H9 (cell line): ENCODE results near the gene DERA. TPM values are rescaled to one million over a fixed set of nuclear protein-coding genes. Genes with fewer than 3 reads are reported as not detected.

Experiments used
- DNase-seq: peaks from one replicate; pipeline ENCODE4 v3.0.0-alpha.2; 2017
- H2AFZ ChIP-seq: one replicate; pipeline ENCODE4 v1.6.1; 2013; ENCODE audit warnings: mild to moderate bottlenecking, low read length, control low read depth, moderate library complexity
- H2AK5ac ChIP-seq: 2 replicates; pipeline ENCODE4 v1.6.1; 2013; ENCODE audit warnings: low read length, control low read depth, mixed read lengths; ENCODE audit not compliant: insufficient read length
- H2BK120ac ChIP-seq: one replicate; pipeline ENCODE4 v1.6.1; 2013; ENCODE audit warnings: low read depth, mild to moderate bottlenecking, low read length, control low read depth, inconsistent platforms; ENCODE audit not compliant: poor library complexity, severe bottlenecking
- H2BK12ac ChIP-seq: 2 replicates; pipeline ENCODE4 v1.6.1; 2013; ENCODE audit warnings: low read length, control low read depth, mixed read lengths, low read depth; ENCODE audit not compliant: insufficient read length
- H2BK15ac ChIP-seq: 2 replicates; pipeline ENCODE4 v1.6.1; 2013; ENCODE audit warnings: low read depth, low read length, control low read depth
- H2BK20ac ChIP-seq: one replicate; pipeline ENCODE4 v1.6.1; 2013; ENCODE audit warnings: low read depth, mild to moderate bottlenecking, low read length, control low read depth, inconsistent platforms; ENCODE audit not compliant: poor library complexity, severe bottlenecking
- H2BK5ac ChIP-seq: 2 replicates; pipeline ENCODE4 v1.6.1; 2013; ENCODE audit warnings: low read length, control low read depth, mixed read lengths; ENCODE audit not compliant: insufficient read length
- H3K14ac ChIP-seq: 2 replicates; pipeline ENCODE4 v1.6.1; 2013; ENCODE audit warnings: low read length, control low read depth; ENCODE audit not compliant: insufficient read depth
- H3K18ac ChIP-seq: 2 replicates; pipeline ENCODE4 v1.6.1; 2013; ENCODE audit warnings: low read depth, mild to moderate bottlenecking, mixed read lengths, low read length, control low read depth; ENCODE audit not compliant: insufficient read length
- H3K23ac ChIP-seq: 2 replicates; pipeline ENCODE4 v1.6.1; 2013; ENCODE audit warnings: low read length, control low read depth, mixed read lengths, low read depth; ENCODE audit not compliant: insufficient read length
- H3K23me2 ChIP-seq: 2 replicates; pipeline ENCODE4 v1.6.1; 2013; ENCODE audit warnings: low read depth, mild to moderate bottlenecking, mixed read lengths, low read length, control low read depth; ENCODE audit not compliant: insufficient read length, poor library complexity, severe bottlenecking
- H3K27ac ChIP-seq: 2 replicates; pipeline ENCODE4 v1.5.1; 2013; ENCODE audit warnings: low read length, control low read depth, mixed read lengths, low read depth; ENCODE audit not compliant: insufficient read length
- H3K27me3 ChIP-seq: 2 replicates; pipeline ENCODE4 v1.6.1; 2013; ENCODE audit warnings: low read length, control low read depth, inconsistent platforms; ENCODE audit not compliant: insufficient read depth
- H3K4ac ChIP-seq: 2 replicates; pipeline ENCODE4 v1.6.1; 2013; ENCODE audit warnings: low read depth, mild to moderate bottlenecking, control low read depth, inconsistent platforms, low read length, moderate library complexity
- H3K4me1 ChIP-seq: 2 replicates; pipeline ENCODE4 v1.6.1; 2013; ENCODE audit warnings: low read length, control low read depth, inconsistent platforms; ENCODE audit not compliant: insufficient read depth
- H3K4me2 ChIP-seq: 2 replicates; pipeline ENCODE4 v1.6.1; 2013; ENCODE audit warnings: low read length, control low read depth, mixed read lengths; ENCODE audit not compliant: insufficient read length, insufficient read depth
- H3K56ac ChIP-seq: 2 replicates; pipeline ENCODE4 v1.6.1; 2013; ENCODE audit warnings: low read depth, mild to moderate bottlenecking, mixed read lengths, low read length, control low read depth; ENCODE audit not compliant: insufficient read length
- H3K79me1 ChIP-seq: 2 replicates; pipeline ENCODE4 v1.6.1; 2013; ENCODE audit warnings: low read depth, mild to moderate bottlenecking, moderate library complexity, low read length, control low read depth, inconsistent platforms; ENCODE audit not compliant: insufficient read depth, poor library complexity, severe bottlenecking
- H3K79me2 ChIP-seq: 2 replicates; pipeline ENCODE4 v1.6.1; 2013; ENCODE audit warnings: low read length, control low read depth, inconsistent platforms; ENCODE audit not compliant: insufficient read depth
- H3K9ac ChIP-seq: 2 replicates; pipeline ENCODE4 v1.6.1; 2013; ENCODE audit warnings: low read length, control low read depth, mixed read lengths; ENCODE audit not compliant: insufficient read length; ENCODE audit errors: extremely low read depth
- H3K9me3 ChIP-seq: one replicate; pipeline ENCODE4 v1.6.1; 2013; ENCODE audit warnings: low read depth, low read length, inconsistent platforms; ENCODE audit not compliant: control insufficient read depth
- H3T11ph ChIP-seq: one replicate; pipeline ENCODE4 v1.6.1; 2013; ENCODE audit warnings: mild to moderate bottlenecking, low read length, control low read depth, inconsistent platforms
- H4K20me1 ChIP-seq: one replicate; pipeline ENCODE4 v1.6.1; 2013; ENCODE audit not compliant: control insufficient read depth, insufficient read length, insufficient read depth
- H4K5ac ChIP-seq: 2 replicates; pipeline ENCODE4 v1.6.1; 2013; ENCODE audit warnings: low read depth, mild to moderate bottlenecking, mixed read lengths, low read length, control low read depth; ENCODE audit not compliant: insufficient read length
- H4K8ac ChIP-seq: replicated peaks from 2 replicates; pipeline ENCODE4 v1.6.1; 2013; ENCODE audit warnings: low read length, control low read depth, mixed read lengths, low read depth; ENCODE audit not compliant: insufficient read length
- H4K91ac ChIP-seq: 2 replicates; pipeline ENCODE4 v1.6.1; 2013; ENCODE audit warnings: low read depth, mild to moderate bottlenecking, moderate library complexity, mixed read lengths, low read length, control low read depth; ENCODE audit not compliant: insufficient read length
- H3K27ac Mint-ChIP-seq, 3 experiments: 2 replicates in 2 of 3; 3 replicates in 1 of 3; pipeline ENCODE4 v1.8.0; 2020 to 2021; ENCODE audit warnings: mixed read lengths in 3 of 3, mild to moderate bottlenecking in 1 of 3, moderate library complexity in 1 of 3
- H3K27me3 Mint-ChIP-seq: 2 replicates; pipeline ENCODE4 v1.8.0; 2021; ENCODE audit warnings: low read depth, mild to moderate bottlenecking, moderate library complexity, mixed read lengths
- H3K36me3 Mint-ChIP-seq, 3 experiments: 2 replicates in 2 of 3; 3 replicates in 1 of 3; pipeline ENCODE4 v1.8.0; 2020 to 2021; ENCODE audit warnings: low read depth in 3 of 3, mixed read lengths in 3 of 3; ENCODE audit not compliant: insufficient read depth in 1 of 3
- H3K4me1 Mint-ChIP-seq, 2 experiments: 2 replicates each; pipeline ENCODE4 v1.8.0; 2020; ENCODE audit warnings: mixed read lengths in 2 of 2
- H3K4me3 Mint-ChIP-seq, 2 experiments: 2 replicates in 1 of 2; 3 replicates in 1 of 2; pipeline ENCODE4 v1.8.0; 2020 to 2021; ENCODE audit warnings: mild to moderate bottlenecking in 2 of 2, mixed read lengths in 2 of 2, moderate library complexity in 1 of 2
- H3K9me3 Mint-ChIP-seq, 2 experiments: 2 replicates in 1 of 2; 3 replicates in 1 of 2; pipeline ENCODE4 v1.8.0; 2020; ENCODE audit warnings: mild to moderate bottlenecking in 2 of 2, mixed read lengths in 2 of 2, moderate library complexity in 1 of 2
- WGBS: extraction: QIAGEN DNeasy Blood & Tissue Kit; methylation state at CpG from one replicate; pipeline ENCODE4 v1.1.7; 2013; ENCODE audit warnings: missing lambda C conversion rate, low lambda C conversion rate, mixed read lengths; ENCODE audit not compliant: insufficient read length; ENCODE audit errors: extremely low coverage; 5-methylcytosine and 5-hydroxymethylcytosine counted together
- total RNA-seq: library from RNA; stranded (reverse); gene quantifications from 2 replicates; pipeline ENCODE4 v1.2.1, GENCODE V29; 2021
- TF ChIP-seq, protein P1 (sequence below): fragments of 200-600 bp; sonication (generic); conservative IDR thresholded peaks from 3 replicates; pipeline ENCODE4 v1.8.0; 2021; ENCODE audit warnings: antibody characterized with exemption, mild to moderate bottlenecking

Gene DERA
- total RNA-seq, 1 experiment from 2014 or later, result 20.9 TPM

DNA sequence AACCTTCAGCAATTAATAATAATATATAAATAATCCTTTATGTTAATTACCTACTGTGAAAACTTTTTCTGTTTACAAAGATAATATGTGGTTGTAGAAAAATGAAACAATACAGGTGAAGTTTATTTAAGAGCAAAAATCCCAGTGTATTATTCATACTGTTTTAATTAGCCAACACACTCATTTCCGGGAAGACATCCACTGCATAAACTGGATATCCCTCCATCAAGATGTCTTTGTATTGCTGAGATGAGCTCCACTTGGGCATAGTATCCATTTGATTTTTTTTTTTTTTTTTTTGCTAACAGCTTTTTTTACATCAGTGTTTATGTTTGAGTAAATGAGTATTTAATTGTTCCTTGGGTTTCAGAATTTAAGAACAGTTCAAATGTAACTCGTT lies 13.7 kb upstream of the DERA start:
- H3K4me1 Mint-ChIP-seq, result no peaks in the 10 kb centered on the region
- TF ChIP-seq, protein P1, sequence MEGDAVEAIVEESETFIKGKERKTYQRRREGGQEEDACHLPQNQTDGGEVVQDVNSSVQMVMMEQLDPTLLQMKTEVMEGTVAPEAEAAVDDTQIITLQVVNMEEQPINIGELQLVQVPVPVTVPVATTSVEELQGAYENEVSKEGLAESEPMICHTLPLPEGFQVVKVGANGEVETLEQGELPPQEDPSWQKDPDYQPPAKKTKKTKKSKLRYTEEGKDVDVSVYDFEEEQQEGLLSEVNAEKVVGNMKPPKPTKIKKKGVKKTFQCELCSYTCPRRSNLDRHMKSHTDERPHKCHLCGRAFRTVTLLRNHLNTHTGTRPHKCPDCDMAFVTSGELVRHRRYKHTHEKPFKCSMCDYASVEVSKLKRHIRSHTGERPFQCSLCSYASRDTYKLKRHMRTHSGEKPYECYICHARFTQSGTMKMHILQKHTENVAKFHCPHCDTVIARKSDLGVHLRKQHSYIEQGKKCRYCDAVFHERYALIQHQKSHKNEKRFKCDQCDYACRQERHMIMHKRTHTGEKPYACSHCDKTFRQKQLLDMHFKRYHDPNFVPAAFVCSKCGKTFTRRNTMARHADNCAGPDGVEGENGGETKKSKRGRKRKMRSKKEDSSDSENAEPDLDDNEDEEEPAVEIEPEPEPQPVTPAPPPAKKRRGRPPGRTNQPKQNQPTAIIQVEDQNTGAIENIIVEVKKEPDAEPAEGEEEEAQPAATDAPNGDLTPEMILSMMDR, result no peak
- Histone ChIP-seq H3K4me1 (no peaks in the 10 kb centered on the region), H2AFZ (no peak overlapping the region), H3K23ac (no peak overlapping the region), H3K23me2 (no peaks in the 10 kb centered on the region), H3K27ac (no peak overlapping the region), H3K56ac (no peak overlapping the region), H3K14ac (no peak overlapping the region), H3K27me3 (no peaks in the 10 kb centered on the region), H3K9ac (no peak overlapping the region), H3K18ac (no peak overlapping the region), H3K9me3 (no peaks in the 10 kb centered on the region), H4K8ac (no peak overlapping the region), H4K5ac (no peak overlapping the region), H2BK20ac (no peak overlapping the region), H3K4ac (no peak overlapping the region), H2BK15ac (no peak overlapping the region), H3K79me1 (no peaks in the 10 kb centered on the region), H3K4me2 (no peak overlapping the region), H4K20me1 (no peaks in the 10 kb centered on the region), H2BK5ac (no peak overlapping the region), H3K79me2 (no peaks in the 10 kb centered on the region), H2BK120ac (no peak overlapping the region), H2AK5ac (no peak overlapping the region), H2BK12ac (no peak overlapping the region), H4K91ac (no peak overlapping the region), H3T11ph (no peak overlapping the region)
- H3K4me3 Mint-ChIP-seq, result no peak overlapping the region
- H3K9me3 Mint-ChIP-seq, result no peaks in the 10 kb centered on the region
- H3K36me3 Mint-ChIP-seq, result peaks cover 19 to 67% (median 66%) of the 10 kb centered on the region in 3 experiments; a peak in 6 of 7 replicates
- WGBS, result no CpG with 5 or more reads among the region's 2 CpGs
- H3K27ac Mint-ChIP-seq, result no peak overlapping the region
- no peak for DNase-seq
- no peaks in the 10 kb centered on the region for H3K27me3 Mint-ChIP-seq
